ENCODE data around the gene NDUFAF5.

The NDUFAF5 gene

DNA sequence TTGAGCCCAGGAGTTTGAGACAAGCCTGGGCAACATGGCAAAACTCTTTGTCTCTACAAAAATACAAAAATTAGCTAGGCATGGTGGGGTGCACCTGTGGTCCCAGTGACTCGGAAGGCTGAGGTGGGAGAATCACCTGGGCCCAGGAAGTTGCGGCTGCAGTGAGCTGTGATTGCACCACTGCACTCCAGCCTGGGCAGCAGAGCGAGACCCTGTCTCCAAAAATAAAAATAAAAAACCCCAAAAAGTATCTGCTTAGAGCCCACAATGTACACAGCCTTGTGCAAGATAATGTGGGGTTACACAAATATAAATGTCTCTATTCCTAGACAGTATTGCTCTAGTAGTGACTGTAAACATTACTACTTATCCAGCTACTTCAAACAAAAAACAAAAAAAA lies 6.0 kb upstream of the NDUFAF5 start:
- DNase-seq, result no peak

DNA sequence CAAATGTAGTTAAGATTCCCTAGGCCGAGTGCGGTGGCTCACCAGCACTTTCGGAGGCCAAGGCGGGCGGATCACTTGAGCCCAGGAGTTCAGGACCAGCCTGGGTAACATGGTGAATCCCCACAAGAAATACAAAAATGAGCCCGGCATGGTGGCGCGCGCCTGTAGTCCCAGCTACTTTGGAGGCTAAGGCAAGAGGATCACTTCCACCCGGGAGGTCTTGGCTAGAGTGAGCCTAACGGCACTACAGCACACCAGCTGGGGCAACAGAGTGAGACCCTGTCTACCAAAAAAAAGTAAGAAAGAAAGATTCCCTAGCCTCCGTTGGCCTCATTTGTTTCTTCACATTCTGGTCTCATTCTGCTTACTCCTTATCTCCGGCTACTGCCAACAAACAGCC lies 1.3 kb upstream of the NDUFAF5 start:
- no peak for DNase-seq

DNA sequence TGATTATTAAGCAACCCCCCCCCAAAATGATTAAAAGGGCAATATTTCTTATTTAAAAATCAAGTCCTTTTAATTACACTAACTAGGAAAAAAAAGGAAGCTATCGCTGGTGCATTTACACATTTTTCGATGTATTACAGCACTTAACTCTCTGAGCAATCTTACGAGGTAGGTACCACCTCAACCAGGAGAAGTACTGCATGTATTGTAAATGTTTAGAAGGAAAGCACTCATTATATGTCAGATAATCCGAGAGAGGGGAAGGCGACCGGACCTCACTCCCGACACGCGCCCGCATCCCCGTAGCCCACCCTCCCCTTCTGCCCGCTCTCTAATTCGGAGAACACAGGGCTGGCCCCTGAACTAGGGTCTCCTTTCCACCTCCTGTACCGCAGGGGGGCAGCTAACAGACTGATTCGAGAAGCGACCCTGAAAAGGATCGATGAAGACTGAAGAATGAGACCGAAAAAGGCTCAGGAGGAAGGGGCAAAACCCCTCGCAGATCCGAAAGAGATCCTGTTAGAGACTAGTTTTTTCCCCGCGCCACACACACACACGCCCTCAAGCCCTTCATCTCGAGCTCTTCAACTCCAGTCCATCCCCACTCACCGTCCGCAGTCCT lies 446 bp upstream of the NDUFAF5 start:
- DNase-seq, result no peak

DNA sequence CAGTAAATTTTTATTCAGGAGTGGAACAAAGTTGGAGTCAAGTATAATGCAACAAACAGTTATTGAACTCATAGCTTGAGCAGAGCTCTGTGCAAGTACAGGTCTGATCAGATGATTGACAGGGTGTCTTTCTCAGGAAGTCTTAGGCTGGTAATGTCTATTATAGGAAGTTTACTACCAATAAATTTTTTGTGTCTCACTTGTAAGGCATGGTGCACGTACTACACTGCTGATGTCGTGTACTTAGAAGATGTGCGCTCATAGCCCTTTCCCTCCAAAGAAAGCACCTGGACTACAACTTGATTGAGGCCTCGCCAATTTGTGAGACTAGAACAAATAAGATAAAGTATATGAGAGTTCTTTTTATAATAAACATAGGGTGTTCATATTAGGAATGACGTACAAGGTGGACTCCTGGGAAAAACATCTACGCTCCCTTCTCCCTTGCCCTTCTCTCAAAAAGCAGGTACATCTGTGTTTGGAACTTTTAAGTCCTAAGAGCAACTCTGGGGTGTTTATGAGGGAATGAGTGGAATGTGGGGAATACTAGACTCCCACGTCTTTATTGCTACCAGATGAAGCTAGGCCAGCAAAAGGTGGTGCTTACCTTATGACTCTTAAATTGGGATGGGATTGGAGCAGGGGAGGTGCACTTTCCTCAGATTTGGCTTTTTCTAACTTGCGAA lies 1.5 kb downstream of the NDUFAF5 start:
- no peak for DNase-seq

DNA sequence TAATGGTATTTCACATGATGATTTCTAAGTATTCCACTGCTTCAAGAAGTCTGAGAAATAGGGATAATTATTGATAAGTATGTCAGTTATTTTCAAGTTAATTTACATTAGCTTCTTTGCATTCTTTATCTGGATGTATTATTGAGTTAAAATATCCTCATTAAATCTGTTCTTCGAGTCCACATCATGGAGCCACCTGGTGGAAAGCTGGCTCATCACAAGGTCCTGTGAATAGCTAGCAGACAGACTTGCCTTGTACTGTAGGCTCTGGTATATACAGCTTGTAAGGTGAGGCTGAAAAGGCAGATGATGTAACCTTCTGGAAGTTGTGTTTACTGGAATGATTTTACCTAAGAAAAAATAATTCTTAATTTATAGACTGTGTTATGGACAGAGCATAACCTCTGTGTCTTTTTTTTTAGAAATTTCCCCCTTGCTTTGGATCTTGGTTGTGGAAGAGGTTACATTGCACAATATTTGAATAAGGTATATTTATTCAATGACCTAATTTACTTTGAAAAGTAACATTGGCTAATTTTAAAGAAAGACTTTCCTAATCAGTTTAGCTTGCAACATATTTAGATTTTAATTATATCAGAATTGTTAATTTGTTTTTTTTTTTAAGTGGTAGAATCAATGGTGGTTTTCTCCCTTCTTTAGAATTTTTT lies 3.5 kb downstream of the NDUFAF5 start:
- no peak for DNase-seq

DNA sequence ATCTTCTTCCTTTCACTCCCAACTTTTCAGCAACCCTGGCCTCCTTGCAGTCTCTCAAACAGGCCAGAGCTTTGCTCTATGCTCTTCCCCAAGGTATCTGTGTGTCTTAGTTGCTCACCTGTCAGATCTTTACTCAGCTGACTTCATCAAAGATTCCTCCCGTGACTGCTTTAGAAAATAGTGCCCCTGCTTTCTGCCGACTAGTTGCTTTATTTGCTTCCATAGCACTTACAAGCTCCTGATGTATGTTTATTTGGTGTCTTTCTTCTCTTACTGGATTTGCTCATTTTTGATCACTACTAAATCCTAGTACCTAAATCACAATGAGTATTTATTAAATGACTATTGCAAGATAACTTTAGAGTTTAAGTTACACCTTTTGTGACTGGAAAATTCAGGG lies 5.9 kb downstream of the NDUFAF5 start:
- no peak for DNase-seq

DNA sequence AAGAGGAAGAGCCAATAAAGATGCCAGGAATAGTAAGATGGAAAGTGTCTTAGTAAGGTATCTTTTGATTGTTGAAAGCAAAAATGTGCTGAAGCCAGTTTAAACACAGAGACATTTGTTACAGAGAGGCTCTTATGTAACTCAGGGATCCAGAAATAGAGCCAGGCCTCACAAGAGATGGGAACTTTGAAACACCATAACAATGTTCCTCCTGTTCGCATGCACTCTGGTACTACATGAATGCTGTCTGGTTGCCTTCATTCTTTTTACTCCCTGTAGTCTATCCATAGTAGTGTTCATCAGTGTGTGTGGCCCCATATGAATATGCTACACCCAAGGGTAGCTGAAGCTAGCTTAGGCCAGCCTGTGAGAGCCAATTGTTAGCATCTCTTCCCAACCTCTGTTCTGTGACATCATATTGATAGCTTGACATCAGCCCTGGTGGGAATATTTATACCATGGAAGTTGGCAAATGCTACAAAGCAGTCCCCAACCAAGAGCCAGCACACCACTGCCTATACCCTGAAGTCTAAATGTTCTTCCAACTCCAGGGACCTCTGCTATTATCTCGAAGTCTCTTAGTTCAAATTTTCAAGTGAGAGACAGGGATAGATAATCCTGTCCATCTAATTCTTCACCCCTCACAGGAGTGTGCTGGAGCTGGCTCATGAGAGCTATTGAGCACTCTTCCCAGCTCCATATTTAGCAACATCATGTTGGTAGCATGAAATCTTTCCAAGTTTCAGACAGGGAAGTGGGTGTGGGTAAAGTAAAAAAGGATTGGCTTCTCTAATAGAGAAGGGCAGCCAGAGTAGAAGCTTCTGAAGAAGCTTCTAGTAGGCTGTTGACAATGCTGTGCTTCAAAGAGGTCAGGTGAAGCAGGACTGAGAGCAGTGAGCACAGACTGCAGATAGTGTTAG lies 7.0 kb downstream of the NDUFAF5 start:
- DNase-seq, result no peak

DNA sequence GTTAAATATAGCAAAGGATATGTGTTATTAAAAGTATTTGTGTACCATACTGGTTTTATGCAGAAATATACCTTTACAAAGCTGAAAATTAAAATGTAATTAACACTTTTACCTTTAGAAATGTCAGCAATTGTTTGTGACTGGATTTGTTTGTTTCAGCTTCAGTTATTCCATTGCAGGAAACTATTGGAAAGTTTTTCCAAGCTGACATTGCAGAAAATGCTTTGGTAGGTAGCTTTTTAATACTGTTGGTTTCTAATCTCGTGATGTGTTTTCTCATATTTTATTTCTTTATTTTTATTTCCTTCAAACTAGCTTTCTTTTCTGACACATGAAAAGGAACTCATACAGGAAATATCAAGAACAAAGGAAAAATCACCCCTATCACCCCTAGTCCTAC lies 8.2 kb downstream of the NDUFAF5 start:
- DNase-seq, result no peak

DNA sequence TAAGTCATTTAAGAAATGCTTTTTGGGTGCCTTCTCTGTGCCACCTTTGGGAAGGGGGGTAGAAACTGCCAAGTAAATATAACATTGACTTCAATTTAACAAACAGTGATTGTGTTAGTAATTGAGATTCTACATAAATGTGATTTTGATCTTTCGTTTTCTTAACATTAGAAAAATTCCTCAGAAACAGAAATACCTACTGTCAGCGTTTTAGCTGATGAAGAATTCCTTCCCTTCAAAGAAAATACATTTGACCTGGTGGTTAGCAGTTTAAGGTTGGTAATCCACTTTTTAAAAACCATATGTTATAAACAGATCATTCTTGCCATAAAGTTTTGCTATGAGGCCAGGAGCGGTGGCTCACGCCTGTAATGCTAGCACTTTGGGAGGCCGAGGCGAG lies 9.8 kb downstream of the NDUFAF5 start:
- no peak for DNase-seq

DNA sequence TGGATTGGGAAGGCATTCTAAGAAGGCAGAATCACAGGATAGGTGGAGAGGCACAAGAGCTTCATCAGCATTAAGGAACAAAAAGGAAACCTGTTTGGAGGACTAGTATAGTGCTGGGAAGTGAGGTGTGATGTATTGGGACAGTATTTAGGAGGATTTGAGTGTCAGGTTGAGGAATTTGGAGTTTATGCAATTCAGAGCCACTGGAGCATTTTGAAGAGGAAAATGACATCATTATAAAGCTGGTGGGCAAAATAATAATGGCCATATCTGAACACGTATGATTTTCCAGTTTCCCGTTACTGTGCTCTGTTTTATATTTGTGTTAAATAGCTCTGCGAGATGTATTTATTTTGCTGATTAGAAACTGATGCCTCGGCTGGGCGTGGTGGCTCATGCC lies 14.2 kb downstream of the NDUFAF5 start:
- no peak for DNase-seq

DNA sequence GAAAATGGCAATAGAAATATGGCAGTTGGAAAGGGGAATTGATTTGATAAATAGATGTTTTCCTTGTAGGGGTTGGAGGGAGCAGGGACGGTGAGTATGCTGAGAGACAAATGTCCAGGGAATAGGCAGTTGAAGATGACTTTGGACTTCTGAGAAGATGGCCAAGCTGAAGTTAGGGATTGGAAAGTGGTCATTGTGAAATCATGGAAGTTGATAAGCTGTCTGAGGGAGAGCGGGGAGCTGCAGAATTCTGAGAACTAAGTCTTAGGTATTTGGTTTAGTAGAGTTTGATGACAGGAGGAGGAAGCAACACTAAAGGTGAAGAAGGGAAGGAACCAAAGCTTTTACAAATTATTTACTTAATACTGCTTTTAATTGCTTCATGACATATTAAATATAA lies 15.1 kb downstream of the NDUFAF5 start:
- DNase-seq, result no peak

DNA sequence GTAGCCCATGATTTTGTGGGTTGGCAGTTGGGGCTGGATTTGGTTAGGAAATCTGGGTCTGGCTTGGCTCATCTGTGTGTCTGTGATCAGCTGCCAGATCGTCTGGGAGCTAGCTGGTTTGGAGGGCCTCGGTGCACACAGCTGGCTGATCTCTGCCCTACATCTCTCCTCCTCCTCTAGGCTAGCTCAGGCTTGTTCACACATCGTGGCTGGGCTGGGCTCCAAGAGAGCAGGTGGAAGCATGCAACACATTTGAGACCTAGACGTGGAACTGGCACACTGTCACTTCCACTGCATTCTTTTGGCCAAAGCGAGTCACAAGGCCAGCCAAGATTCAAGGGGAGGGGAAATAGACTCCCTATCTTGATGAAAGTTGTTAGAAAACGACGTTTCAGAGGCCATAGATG lies 15.9 kb downstream of the NDUFAF5 start:
- no peak for DNase-seq

DNA sequence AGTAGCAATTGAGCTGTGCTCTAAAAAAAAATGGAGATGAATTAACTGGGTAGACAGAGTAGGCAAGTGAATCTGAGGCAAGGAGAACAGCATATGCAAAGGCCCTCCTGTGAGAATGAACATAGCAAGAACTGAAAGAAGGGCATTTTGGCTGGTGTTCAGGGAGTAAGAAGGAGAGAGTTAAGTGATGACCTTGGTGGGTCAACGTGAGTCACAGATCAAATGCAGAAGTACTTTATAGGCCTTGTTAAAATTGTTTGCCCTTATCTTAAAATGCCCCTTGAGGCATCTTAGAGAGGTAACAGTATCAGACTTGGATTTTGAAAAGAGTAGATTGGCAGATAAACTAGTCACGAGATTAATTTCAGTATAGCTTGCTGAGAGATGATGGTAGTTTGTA lies 24.5 kb downstream of the NDUFAF5 start:
- DNase-seq, result no peak

DNA sequence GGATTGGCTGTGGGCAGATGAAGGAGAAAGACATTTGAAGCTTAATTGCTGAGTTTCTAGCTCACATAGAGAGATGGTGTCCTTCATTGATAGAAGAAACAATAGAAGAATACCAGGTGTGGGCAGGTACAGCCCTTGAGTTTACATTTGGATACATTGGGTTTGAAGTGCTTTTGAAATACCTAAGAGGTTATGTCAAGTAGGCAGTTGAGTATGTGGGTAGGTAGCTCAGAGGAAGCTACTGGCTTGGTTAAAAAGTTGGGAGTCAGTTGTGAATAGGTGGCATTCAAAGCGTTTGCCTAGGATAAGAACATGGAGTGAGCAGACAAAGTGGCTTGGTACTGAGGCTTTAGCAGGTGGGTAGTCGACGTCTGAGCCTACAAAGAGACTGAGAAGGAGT lies 25.0 kb downstream of the NDUFAF5 start:
- DNase-seq, result no peak

DNA sequence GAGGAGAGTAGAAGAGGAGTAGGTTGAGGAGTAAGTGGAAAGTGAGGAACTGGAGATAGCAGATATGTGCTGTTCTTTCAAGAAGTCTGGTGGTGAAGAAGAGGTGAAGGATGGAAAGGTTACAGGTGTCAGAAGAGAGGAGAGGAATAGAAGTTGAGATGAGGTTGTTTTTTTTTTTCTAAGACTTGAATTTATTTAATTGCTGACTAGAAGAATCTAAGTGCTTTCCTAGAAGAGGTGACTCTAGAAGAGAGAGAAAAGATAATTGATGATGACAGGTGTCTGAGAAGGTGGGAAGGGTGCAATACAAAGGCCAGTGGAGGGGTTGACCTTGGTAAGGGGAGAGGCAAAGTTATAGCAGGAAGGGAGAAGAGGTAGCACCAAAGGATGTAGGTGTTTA lies 25.6 kb downstream of the NDUFAF5 start:
- DNase-seq, result no peak

DNA sequence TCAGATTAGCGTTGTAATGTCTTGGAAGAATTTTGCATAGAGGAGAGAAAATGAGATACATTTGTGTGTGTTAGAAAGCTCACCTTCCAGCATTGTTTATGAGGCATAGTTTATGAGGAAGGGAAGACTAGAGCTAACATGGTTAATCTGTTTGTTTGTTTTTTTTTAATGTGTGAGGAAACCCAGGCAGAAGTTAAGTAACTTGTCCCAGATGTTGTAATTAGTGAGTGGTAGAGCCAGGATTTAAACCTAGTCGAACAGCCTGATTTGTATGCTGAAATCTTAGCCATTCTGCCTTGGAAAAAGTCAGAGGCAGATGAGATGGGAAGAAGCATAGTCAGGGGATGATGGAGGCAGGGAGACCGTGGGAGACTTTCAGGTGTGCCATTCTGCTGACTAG lies 29.1 kb downstream of the NDUFAF5 start:
- DNase-seq, result no peak

DNA sequence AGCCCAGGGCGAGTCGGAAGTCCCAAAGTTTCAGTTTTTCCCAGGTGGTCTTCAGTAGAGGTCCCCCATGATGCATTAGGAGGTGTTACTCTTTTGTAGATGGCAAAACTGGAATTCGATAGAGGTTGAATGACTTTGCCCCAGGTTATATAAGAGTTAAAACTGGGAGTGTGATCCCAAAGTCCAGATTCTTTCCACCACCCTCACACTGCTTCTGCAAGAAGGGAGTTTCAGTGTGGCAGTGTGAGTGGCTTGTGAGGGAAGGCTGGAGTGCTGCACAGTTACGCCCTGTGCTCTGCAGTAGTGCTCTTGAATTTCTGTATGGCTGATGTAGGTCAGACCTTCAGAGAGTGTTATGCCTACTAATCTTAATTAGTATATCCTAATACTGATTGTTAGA lies 29.8 kb downstream of the NDUFAF5 start:
- no peak for DNase-seq

DNA sequence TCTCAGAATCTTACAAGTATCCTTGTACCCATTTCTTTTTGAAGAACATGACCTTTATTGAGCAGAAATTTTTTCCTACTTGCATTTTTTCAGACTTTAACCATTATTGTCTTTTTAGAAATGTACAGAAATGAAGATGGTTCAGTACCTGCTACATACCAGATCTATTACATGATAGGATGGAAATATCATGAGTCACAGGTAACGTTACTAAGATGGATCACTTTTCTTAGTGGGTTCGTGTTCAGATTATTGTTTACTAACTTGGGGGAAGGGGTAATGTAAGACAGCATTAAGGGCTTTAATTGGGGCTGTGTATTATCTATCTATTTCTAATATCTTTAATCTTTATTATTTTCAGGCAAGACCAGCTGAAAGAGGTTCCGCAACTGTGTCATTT lies 31.9 kb downstream of the NDUFAF5 start:
- DNase-seq, result no peak

DNA sequence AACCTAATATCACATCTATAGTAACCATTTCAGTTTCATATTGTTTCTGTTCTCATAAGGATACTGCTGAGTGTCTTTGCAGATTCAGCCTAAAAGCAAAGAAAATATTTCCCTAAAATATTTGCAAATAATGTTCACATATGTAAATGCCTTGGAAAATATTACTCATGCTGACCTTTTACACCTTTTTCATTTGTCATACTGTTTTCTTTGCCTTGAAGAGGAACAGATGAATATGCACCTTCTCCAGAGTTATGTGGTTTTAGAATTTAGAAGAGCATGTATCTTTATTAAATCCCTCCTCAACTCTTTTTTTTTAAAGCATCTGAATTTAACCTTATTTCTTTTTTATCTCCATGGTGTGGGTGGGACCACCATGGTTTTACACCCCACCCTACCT lies 32.5 kb downstream of the NDUFAF5 start:
- DNase-seq, result no peak

DNA sequence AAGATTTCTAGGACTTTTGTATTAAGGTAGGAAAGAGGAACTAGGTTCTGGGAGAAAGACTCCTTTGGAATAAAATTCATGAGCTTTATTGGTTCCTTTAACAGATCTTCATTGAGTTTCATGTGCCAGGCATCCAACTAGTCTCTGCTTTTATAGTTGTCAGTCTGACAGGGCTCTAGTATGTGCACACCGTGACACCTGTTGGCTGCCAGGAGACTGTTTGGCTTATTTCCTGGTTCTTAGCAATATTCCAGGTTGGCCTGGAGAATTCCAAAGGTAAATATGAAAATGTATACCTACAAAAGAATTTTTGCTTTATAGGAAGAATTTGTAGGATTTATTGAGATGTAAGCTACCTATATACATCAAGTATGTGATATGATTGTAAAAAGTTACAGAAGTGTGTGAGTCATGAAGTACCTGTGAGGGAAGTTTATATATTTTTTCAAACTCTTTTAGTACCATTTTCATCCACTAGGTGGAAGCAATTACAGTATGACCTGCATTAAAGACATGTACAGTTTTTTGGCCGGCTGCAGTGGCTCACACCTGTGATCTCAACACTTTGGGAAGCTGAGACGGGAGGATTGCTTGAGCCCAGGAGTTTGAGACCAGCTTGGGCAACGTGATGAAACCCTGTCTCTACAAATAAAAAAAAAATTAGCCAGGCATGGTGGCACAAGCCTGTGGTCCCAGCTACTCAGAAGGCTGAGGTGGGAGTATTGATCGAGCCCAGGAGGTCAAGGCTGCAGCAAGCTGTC lies 35.2 kb downstream of the NDUFAF5 start:
- peak; percentile 22 for DNase-seq

DNA sequence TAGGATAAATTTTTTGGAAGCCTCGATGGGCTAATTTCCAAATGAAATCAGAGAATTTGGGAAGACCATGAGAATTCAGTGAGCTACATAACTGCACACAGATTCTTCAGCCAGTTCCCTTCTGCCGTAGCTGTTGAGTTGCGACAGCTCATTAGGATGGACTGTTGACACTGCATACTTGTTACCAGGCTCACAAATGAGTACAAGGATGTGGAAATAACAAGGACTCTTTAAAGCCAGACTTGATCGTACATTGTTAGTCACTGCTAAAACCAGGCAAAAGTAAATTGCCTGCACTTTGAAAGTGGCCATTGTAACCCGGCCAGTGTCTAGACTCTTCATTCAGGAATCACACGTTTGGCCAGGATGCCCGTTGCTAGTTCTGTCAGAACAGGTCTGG lies 37.0 kb downstream of the NDUFAF5 start:
- DNase-seq, result no peak

DNA sequence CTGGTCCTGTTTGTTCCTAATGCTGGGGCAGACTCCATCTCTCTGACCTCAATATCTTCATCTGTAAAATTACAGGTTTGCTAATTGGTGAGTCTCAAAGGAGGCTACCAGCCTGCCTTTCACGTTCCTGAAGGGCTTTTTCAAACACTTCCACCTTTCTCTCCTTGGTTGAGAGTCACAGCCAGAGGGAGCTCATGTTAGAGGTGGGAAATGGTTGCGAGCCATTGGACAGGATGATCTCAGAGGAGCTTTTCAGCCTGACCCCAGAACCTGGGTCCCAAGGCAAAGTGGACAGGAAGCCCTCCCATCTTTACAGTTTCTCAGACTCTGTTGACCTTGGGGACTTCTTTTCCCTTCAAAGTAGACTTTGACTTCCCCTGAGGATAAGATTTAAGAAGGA lies 37.6 kb downstream of the NDUFAF5 start:
- DNase-seq, result no peak

DNA sequence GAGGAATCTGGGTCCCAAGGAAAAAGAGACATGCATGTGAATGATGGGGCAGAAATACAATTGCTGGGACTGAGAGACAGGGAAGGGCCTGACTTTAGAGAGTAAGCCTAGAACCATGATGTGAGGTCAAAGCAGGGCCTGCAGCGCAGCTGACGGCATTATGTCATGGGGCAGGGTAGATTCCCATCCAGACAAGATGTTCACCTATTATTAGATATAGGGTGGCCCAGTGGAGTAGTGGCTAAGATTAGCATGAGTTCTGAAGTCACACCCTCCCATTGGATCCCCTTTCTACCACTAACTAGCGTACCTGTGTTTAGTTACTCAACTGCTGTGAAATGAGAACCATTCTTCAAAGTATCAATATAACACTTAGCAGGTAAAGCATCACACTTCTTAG lies 39.6 kb downstream of the NDUFAF5 start:
- DNase-seq, result no peak

Measured in amniotic stem cell (primary cell).